Fibroblast of lung (primary cell): ENCODE data around the gene VMAC. TPM values are rescaled to one million over a fixed set of nuclear protein-coding genes. Genes with fewer than 3 reads are reported as not detected.

ENCODE experiments used
- DNase-seq, 2 donors: peaks; one replicate each; pipeline versions ENCODE4 v3.0.0 to v3.0.0-alpha.2; 2010; ENCODE audit warnings: low read depth in 2 of 2
- H2AFZ ChIP-seq: 2 replicates; pipeline ENCODE4 v1.5.1; 2012; ENCODE audit warnings: low read length, control low read depth, inconsistent platforms
- H3K27ac ChIP-seq: 2 replicates; pipeline ENCODE4 v1.5.1; 2011; ENCODE audit warnings: low read length, control low read depth; ENCODE audit not compliant: insufficient read depth
- H3K27me3 ChIP-seq: 2 replicates; pipeline ENCODE4 v1.5.1; 2011; ENCODE audit warnings: mild to moderate bottlenecking, low read length; ENCODE audit not compliant: control insufficient read depth, insufficient read depth
- H3K36me3 ChIP-seq: 2 replicates; pipeline ENCODE4 v1.5.1; 2011; ENCODE audit warnings: low read length; ENCODE audit not compliant: control insufficient read depth, insufficient read depth
- H3K4me1 ChIP-seq: 2 replicates; pipeline ENCODE4 v1.5.1; 2011; ENCODE audit warnings: low read length; ENCODE audit not compliant: control insufficient read depth, insufficient read depth; ENCODE audit errors: extremely low read depth
- H3K4me2 ChIP-seq: 2 replicates; pipeline ENCODE4 v1.5.1; 2011; ENCODE audit warnings: low read length, control low read depth; ENCODE audit not compliant: insufficient read depth; ENCODE audit errors: extremely low read depth
- H3K4me3 ChIP-seq, 4 experiments: fragments of 200-600 bp in 1 of 4; sonication (generic) in 1 of 4; replicated peaks in 1 of 4; 2 replicates each; pipeline ENCODE4 v1.5.1; 2011 to 2016; ENCODE audit warnings: low read length in 4 of 4, low read depth in 3 of 4, mild to moderate bottlenecking in 3 of 4, control low read depth in 2 of 4, inconsistent platforms in 1 of 4, mixed read lengths in 1 of 4; ENCODE audit not compliant: insufficient read depth in 1 of 4; ENCODE audit errors: control extremely low read depth in 1 of 4
- H3K79me2 ChIP-seq: 2 replicates; pipeline ENCODE4 v1.5.1; 2012; ENCODE audit warnings: mild to moderate bottlenecking, low read length, inconsistent platforms; ENCODE audit not compliant: control insufficient read depth, insufficient read depth
- H3K9ac ChIP-seq: 2 replicates; pipeline ENCODE4 v1.5.1; 2011; ENCODE audit warnings: mild to moderate bottlenecking, low read length, control low read depth; ENCODE audit not compliant: insufficient read depth
- H3K9me3 ChIP-seq: 2 replicates; pipeline ENCODE4 v1.5.1; 2012; ENCODE audit warnings: low read depth, low read length; ENCODE audit not compliant: control insufficient read depth, insufficient read depth
- H4K20me1 ChIP-seq: 2 replicates; pipeline ENCODE4 v1.5.1; 2011; ENCODE audit warnings: low read length; ENCODE audit not compliant: control insufficient read depth, insufficient read depth; ENCODE audit errors: extremely low read depth
- CTCF ChIP-seq, 2 donors: IDR thresholded peaks in 1 of 2; conservative IDR thresholded peaks in 1 of 2; 1 replicate in 1 of 2; 2 replicates in 1 of 2; pipeline ENCODE4 v1.5.1; 2011 to 2012; ENCODE audit warnings: low read length in 2 of 2, control low read depth in 1 of 2, inconsistent platforms in 1 of 2, low read depth in 1 of 2, mild to moderate bottlenecking in 1 of 2
- EZH2 ChIP-seq: IDR thresholded peaks from 2 replicates; pipeline ENCODE4 v1.5.1; 2012; ENCODE audit warnings: low read length, control low read depth, mild to moderate bottlenecking; ENCODE audit errors: missing control alignments
- polyA plus RNA-seq, 2 donors: library from polyadenylated mRNA; depleted of rRNA in 1 of 2; stranded (reverse) in 1 of 2; unstranded in 1 of 2; fragments of >200 nt; gene quantifications; 2 replicates each; pipeline ENCODE4 v1.2.1, GENCODE V29; 2011 to 2012; ENCODE audit warnings: missing spikeins in 1 of 2
- total RNA-seq: library from RNA; depleted of rRNA; stranded (reverse); fragments of >200 nt; gene quantifications from 2 replicates; pipeline ENCODE4 v1.2.1, GENCODE V29; 2014

Gene VMAC
- total and polyA plus RNA-seq, 2 donors (not counting 1 experiment from before 2014, with no cell fraction given), result 1.7 to 8.3 TPM

GRCh38 chr19:5899728-5900526, 4.7 kb upstream of the VMAC start:
- Histone ChIP-seq H4K20me1 (no peaks in the 10 kb centered on the region), H3K9me3 (no peaks in the 10 kb centered on the region), H3K9ac (no peak overlapping the region), H3K4me3 (no peak overlapping the region), H3K27me3 (no peaks in the 10 kb centered on the region), H3K27ac (no peak overlapping the region), H3K79me2 (peaks cover 39% of the 10 kb centered on the region), H3K36me3 (peaks cover 15% of the 10 kb centered on the region), H2AFZ (no peak overlapping the region), H3K4me1 (peaks cover 2% of the 10 kb centered on the region), H3K4me2 (no peak overlapping the region)
- TF ChIP-seq CTCF (conservative IDR thresholded peaks at IDR 0.05 in 1 of 2, IDR thresholded peaks at IDR 0.05 in 1 of 2; ENCODE audit: low read depth in 1 of 2, low read length in 2 of 2), result no peak
- no peak for TF ChIP-seq EZH2
- DNase-seq, result no peak

- Histone ChIP-seq H3K9ac (no peak overlapping the region), H3K27ac (no peak overlapping the region), H3K4me2 (no peak overlapping the region), H3K9me3 (no peaks in the 10 kb centered on the region), H3K4me3 (no peak overlapping the region), H3K27me3 (no peaks in the 10 kb centered on the region), H2AFZ (no peak overlapping the region), H4K20me1 (no peaks in the 10 kb centered on the region), H3K4me1 (peaks cover 2% of the 10 kb centered on the region), H3K79me2 (peaks cover 39% of the 10 kb centered on the region), H3K36me3 (peaks cover 9% of the 10 kb centered on the region)
- DNase-seq, result no peak
- TF ChIP-seq EZH2 (no peak), CTCF (conservative IDR thresholded peaks at IDR 0.05 in 1 of 2, IDR thresholded peaks at IDR 0.05 in 1 of 2; ENCODE audit: low read depth in 1 of 2, low read length in 2 of 2) (no peak)
Measured at GRCh38 chr19:5900976-5901375, 3.7 kb upstream of the VMAC start.

- DNase-seq, result peak; percentile 43 to 59
- peaks cover 37% of the 10 kb centered on the region for H3K79me2 ChIP-seq
- peaks cover 2% of the 10 kb centered on the region for H3K4me1 ChIP-seq
- H3K27ac ChIP-seq, result peak overlapping the region; percentile 100
- H3K36me3 ChIP-seq, result peaks cover 4% of the 10 kb centered on the region
- H3K9ac ChIP-seq, result peak overlapping the region; percentile 100
- peak overlapping the region; percentile 73 for H2AFZ ChIP-seq
- H4K20me1 ChIP-seq, result no peaks in the 10 kb centered on the region
- TF ChIP-seq CTCF (conservative IDR thresholded peaks at IDR 0.05 in 1 of 2, IDR thresholded peaks at IDR 0.05 in 1 of 2; ENCODE audit: low read depth in 1 of 2, low read length in 2 of 2), result no peak
- no peak for TF ChIP-seq EZH2
- H3K4me2 ChIP-seq, result peak overlapping the region; percentile 89
- peak overlapping the region; percentile 80 to 100 (median 100) for H3K4me3 ChIP-seq
- H3K27me3 ChIP-seq, result no peaks in the 10 kb centered on the region
- no peaks in the 10 kb centered on the region for H3K9me3 ChIP-seq
Measured at GRCh38 chr19:5903056-5903623, 1.5 kb upstream of the VMAC start.
